Measurements from ENCODE around the gene HSD17B8. TPM values are rescaled to one million over a fixed set of nuclear protein-coding genes. Genes with fewer than 3 reads are reported as not detected.

The HSD17B8 gene
- total RNA-seq, 2 experiments from 2014 or later = 11.0 to 13.6 TPM

DNA sequence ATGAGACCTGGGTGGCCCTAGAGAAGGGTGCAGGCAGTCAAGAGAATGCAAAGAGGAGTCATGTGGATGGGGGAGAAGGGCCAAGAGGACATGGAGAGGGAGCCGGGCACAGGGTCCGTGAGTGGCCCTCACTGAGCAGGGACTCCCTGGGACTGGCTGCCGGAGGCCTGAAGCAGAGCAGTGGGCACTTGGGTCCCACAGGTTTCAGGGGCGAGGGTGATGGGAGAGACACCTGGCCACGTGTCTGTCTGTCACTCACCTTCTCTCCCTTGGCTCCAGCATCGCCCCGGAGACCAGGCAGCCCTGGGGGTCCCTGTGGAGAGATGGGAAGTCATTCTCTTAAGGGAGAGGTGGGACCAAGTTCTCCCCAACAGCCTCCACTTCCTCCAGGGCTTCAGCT, 37.6 kb upstream of the HSD17B8 start:
- Mint-ChIP-seq H3K27ac (no peak overlapping the region), H3K4me3 (no peak overlapping the region), H3K27me3 (no peaks in the 10 kb centered on the region), H3K4me1 (peaks cover 4% of the 10 kb centered on the region), H3K36me3 (ENCODE audit: low read depth) (no peaks in the 10 kb centered on the region), H3K9me3 (no peaks in the 10 kb centered on the region)
- POLR2A ChIA-PET = no interaction called here
- CTCF ChIA-PET = no interaction called here
- DNase-seq = no peak

DNA sequence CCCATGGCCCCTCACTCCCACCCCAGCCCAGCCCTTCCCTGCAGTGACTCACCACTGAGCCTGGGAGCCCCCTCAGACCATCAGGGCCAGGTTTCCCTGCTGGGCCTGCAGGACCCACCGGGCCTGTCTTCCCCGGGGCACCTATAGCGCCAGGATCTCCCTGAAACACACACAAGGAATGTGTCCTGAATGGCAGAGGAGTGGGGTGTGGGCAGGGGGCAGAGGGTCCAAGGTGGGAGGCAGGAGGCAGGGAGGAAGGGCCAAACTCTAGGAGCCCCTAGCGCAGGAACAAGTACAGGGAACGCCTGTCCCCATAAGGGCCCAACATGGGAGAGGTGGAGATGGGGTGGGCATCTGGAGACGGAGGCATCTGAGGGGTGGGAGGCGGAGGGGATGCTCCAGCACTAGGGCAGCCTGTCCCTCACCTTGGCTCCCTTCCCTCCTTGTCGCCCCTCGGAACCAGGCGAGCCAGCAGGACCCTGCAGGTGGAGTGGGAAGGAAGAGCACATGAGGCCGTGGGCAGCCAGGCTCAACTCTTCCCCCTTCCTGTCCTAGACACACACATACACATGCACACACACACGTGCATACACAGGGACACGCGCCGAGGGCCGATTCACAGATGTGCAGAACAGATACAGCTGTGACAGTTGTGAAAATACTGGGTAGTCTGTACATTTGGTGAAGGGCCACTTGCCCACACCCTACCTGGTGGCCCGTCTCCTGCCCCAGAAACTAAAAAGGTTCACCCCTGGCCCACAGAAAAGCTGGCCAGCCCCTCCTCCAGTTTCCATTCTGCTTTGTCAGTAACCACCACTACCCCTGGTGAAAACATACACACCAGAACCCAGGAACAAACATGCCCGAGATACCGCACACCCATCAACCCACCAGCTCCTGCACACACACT, 36.8 kb upstream of the HSD17B8 start:
- no peaks in the 10 kb centered on the region for H3K4me1 Mint-ChIP-seq
- ChIA-PET POLR2A (no interaction called here), CTCF (interaction anchor here (1.4 kb wide), 1 partner anchor 81 kb away, joined by 3 read pairs; no protein-coding TSS in a partner anchor)
- DNase-seq = no peak
- no peak overlapping the region for H3K27ac Mint-ChIP-seq
- H3K27me3 Mint-ChIP-seq = no peaks in the 10 kb centered on the region
- no peaks in the 10 kb centered on the region for H3K36me3 Mint-ChIP-seq (ENCODE audit: low read depth)
- H3K4me3 Mint-ChIP-seq = no peak overlapping the region
- no peaks in the 10 kb centered on the region for H3K9me3 Mint-ChIP-seq

DNA sequence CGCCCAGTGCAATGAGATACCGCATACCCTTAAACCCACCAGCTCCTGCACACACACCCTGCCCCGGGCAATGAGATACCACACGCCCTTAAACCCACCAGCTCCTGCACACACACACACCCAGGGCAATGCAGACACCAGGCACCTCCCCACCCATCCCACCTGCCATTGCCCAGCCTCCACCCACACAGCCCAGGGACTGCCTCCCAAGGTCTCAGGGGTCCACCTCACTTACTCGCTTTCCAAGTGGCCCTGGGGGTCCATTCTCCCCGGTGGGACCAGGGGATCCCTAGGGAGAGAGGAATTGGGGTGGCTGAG, 36.2 kb upstream of the HSD17B8 start:
- CTCF ChIA-PET = interaction anchor here (1.4 kb wide), 1 partner anchor 80 kb away, joined by 3 read pairs; no protein-coding TSS in a partner anchor
- Mint-ChIP-seq H3K4me1 (no peaks in the 10 kb centered on the region), H3K36me3 (ENCODE audit: low read depth) (no peaks in the 10 kb centered on the region)

DNA sequence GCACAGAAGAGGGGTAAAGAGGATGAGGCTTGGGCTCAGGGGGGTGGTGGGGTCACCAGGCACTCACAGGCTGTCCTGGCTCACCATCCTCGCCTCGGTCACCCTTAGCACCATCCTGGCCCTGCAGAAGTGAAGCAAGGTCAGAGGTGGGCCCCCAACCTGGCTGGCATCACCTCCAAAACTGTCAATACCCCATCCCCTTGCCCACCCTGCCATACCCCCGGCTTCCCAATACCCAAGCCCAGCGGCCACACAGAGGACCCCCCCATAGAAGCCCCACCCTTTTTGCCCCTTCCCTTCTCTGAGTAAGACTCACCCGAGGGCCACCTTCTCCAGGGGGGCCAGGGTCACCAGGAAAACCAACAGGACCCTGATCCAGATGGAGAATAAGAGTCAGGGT, 35.8 kb upstream of the HSD17B8 start:
- no peaks in the 10 kb centered on the region for H3K9me3 Mint-ChIP-seq
- DNase-seq = no peak
- H3K27ac Mint-ChIP-seq = no peak overlapping the region
- no peak overlapping the region for H3K4me3 Mint-ChIP-seq
- ChIA-PET CTCF (interaction anchor here (1.4 kb wide), 1 partner anchor 80 kb away, joined by 3 read pairs; no protein-coding TSS in a partner anchor), POLR2A (no interaction called here)
- no peaks in the 10 kb centered on the region for H3K27me3 Mint-ChIP-seq
- no peaks in the 10 kb centered on the region for H3K4me1 Mint-ChIP-seq
- H3K36me3 Mint-ChIP-seq (ENCODE audit: low read depth) = no peaks in the 10 kb centered on the region

More for the DNA sequence above, 36.2 kb upstream of the HSD17B8 start:
- POLR2A ChIA-PET = no interaction called here
- DNase-seq = no peak
- H3K4me3 Mint-ChIP-seq = no peak overlapping the region
- H3K27ac Mint-ChIP-seq = no peak overlapping the region
- H3K9me3 Mint-ChIP-seq = no peaks in the 10 kb centered on the region
- no peaks in the 10 kb centered on the region for H3K27me3 Mint-ChIP-seq

DNA sequence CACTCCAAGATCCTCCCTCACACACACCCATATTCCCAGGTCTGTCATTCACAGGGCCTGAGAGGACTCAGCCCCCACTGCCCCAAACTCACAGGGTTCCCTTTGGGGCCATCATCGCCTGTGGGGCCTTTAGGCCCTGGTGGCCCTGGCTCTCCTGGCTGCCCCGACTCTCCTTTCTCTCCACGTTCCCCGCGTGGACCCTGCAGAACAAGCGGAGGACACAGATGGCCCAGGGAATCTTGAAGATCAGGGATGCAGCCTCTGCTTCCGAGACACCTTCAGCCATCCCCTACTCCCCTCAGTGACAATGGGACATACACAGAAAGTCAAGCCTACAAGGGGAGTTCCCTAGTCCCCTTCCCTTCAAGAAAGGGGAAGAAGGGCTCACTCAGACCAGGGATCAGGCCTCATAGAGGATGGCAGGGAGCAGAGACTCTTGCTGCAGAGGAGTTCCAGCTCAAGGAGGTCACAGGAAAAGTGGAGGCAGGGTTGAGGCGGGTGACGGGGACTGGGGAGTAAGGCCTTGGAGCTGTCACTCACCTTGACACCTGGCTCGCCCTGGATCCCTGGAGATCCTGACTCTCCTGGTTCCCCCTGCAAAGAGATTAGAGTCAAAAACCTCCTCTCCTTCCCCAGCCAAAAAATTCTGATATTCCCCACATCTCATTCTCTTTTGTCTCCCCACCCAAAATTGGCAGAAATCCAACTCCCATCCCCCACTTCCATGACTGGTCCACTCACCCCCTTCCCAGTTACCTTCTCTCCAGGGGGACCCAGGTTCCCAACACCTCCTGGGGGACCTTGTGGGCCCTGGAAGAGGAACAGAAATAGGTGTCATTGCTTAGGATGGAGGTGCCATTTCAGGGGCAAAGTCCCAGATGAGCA, 34.9 kb upstream of the HSD17B8 start:
- no peak for DNase-seq
- no peak overlapping the region for H3K4me3 Mint-ChIP-seq
- H3K36me3 Mint-ChIP-seq (ENCODE audit: low read depth) = no peaks in the 10 kb centered on the region
- H3K27me3 Mint-ChIP-seq = no peaks in the 10 kb centered on the region
- ChIA-PET CTCF (interaction anchor here (0.6 to 1.4 kb wide), 3 partner anchors 79 to 328 kb away, joined by 3 to 4 read pairs (median 3); no protein-coding TSS in a partner anchor), POLR2A (no interaction called here)
- H3K27ac Mint-ChIP-seq = no peak overlapping the region
- H3K9me3 Mint-ChIP-seq = no peaks in the 10 kb centered on the region
- no peaks in the 10 kb centered on the region for H3K4me1 Mint-ChIP-seq

DNA sequence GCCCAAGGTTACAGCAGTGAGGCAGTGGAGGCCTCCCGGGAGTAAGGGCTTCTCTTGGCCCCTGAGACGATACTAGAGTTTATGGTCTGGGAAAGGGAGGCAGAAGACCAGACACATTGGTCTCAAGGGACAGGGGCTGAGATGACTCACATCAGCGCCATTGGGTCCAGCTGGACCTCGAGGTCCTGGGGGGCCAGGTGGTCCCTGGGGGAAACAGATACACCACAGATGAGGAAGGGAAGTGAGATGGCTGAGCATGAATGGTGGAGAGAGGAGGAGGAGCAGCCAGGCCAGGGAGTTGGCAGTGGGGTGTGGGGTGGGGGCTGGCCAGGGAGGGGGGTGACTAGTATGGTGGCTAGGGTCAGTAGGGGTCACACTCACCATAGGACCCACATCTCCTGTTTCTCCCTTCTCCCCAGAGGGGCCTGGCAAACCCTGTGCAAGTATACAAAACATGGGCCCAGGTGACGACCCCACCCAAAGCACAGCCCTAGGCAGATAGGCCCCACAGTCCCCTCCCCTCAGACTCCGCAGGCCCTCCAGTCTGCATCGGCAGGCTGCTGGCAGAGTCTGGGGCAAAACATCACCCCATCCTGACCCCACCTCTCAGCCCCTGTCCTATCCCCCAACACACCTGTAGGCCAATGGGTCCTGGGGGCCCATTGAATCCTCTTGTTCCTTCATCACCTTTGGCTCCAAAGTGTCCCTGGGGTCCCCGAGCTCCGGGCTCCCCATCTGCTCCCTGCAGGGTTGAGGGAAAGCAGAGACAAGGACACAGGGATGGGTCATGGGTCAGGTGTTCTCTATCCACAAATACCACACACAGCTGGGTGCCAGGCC, 34.1 kb upstream of the HSD17B8 start:
- H3K36me3 Mint-ChIP-seq (ENCODE audit: low read depth) = no peaks in the 10 kb centered on the region
- H3K27me3 Mint-ChIP-seq = peaks cover 3% of the 10 kb centered on the region
- no peak overlapping the region for H3K27ac Mint-ChIP-seq
- ChIA-PET CTCF (interaction anchor here (0.6 to 0.9 kb wide), 2 partner anchors 185 to 327 kb away, joined by 3 to 4 read pairs; no protein-coding TSS in a partner anchor), POLR2A (no interaction called here)
- H3K4me1 Mint-ChIP-seq = no peaks in the 10 kb centered on the region
- no peaks in the 10 kb centered on the region for H3K9me3 Mint-ChIP-seq
- H3K4me3 Mint-ChIP-seq = no peak overlapping the region
- DNase-seq = no peak

DNA sequence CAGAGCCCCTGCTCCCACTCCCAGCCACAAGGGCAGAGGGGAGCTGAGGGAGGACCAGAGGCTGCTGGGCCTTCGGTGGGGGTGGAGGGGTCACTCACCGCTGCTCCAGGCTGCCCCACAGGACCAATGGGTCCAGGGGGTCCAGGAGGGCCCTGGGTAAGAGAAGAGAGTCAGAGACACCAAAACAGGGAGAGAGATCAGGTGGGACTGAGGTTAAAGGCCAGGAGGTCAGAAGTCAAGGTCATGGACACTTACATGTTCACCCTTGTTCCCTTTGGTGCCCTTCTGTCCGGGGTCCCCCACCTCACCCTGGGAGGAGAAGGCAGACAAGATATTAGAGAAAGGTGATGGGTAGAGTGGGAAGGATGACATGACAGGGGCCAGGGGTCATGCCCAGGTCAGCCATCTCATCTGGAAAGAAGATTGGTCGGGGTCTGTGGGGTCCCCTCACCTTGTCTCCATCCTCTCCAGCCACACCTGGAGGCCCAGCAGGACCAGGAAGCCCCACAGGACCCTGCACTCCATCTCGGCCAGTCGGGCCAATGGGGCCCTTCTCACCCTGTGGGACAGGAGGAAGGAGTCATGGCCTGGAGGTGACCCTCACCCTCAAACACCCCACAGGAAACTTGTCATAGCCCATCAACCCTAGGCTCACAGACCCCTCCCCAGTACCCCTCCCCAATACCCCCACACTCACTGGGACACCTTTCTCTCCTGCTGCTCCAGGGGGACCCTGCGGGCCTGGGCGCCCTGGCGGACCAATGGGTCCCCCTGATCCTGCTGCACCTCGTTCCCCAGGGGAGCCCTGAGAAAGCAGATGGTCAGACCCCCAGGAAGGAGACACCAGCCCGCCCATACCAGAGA, 33.2 kb upstream of the HSD17B8 start:
- Mint-ChIP-seq H3K9me3 (no peaks in the 10 kb centered on the region), H3K27ac (no peak overlapping the region), H3K27me3 (peaks cover 3% of the 10 kb centered on the region), H3K4me1 (no peaks in the 10 kb centered on the region), H3K36me3 (ENCODE audit: low read depth) (no peaks in the 10 kb centered on the region), H3K4me3 (no peak overlapping the region)
- no peak for DNase-seq
- POLR2A ChIA-PET = no interaction called here
- CTCF ChIA-PET = interaction anchor here (0.5 kb wide), 1 partner anchor 291 kb away, joined by 5 read pairs; no protein-coding TSS in a partner anchor

DNA sequence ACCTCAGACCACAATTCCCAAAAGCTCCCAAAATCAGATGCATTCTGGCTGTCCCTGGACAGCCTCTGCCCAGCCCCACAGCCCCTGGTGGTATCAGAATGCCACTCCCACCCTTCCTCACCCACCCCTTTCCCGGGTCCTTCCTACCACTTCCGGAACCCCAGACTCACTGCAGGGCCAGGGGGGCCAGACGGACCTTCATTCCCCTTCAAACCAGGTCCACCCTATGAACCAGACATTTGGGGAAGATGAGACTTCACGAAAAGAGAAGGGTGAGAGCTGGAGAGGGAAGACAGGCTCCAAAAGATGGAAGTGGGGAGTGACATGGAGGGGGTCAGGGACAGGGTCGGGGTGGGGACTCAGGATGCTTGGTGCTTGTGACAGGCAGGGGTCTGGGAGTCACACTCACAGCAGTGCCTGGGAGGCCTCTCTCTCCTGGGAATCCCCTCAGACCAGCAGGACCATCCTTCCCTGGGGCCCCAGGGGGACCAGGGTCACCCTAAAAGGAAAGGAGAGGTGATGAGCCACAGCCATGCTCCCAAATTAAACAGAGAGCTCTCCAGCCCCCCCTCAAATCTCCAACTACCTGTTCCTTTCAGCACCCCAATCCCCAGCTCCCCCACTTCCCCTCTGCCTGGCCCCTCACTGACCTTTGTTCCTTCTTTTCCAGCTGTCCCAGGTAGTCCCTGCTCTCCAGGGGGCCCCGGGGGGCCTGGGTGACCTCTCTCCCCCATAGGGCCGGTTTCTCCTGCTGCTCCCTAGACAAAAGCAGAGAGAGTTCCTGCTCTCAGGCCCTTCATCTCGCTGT, 32.4 kb upstream of the HSD17B8 start:
- no peak for DNase-seq
- ChIA-PET POLR2A (no interaction called here), CTCF (interaction anchor here (0.5 to 1.0 kb wide), 4 partner anchors 11 to 291 kb away, joined by 3 to 6 read pairs (median 4); no protein-coding TSS in a partner anchor)
- Mint-ChIP-seq H3K9me3 (no peaks in the 10 kb centered on the region), H3K27me3 (peaks cover 3% of the 10 kb centered on the region), H3K36me3 (ENCODE audit: low read depth) (no peaks in the 10 kb centered on the region), H3K27ac (no peak overlapping the region), H3K4me1 (no peaks in the 10 kb centered on the region), H3K4me3 (no peak overlapping the region)

DNA sequence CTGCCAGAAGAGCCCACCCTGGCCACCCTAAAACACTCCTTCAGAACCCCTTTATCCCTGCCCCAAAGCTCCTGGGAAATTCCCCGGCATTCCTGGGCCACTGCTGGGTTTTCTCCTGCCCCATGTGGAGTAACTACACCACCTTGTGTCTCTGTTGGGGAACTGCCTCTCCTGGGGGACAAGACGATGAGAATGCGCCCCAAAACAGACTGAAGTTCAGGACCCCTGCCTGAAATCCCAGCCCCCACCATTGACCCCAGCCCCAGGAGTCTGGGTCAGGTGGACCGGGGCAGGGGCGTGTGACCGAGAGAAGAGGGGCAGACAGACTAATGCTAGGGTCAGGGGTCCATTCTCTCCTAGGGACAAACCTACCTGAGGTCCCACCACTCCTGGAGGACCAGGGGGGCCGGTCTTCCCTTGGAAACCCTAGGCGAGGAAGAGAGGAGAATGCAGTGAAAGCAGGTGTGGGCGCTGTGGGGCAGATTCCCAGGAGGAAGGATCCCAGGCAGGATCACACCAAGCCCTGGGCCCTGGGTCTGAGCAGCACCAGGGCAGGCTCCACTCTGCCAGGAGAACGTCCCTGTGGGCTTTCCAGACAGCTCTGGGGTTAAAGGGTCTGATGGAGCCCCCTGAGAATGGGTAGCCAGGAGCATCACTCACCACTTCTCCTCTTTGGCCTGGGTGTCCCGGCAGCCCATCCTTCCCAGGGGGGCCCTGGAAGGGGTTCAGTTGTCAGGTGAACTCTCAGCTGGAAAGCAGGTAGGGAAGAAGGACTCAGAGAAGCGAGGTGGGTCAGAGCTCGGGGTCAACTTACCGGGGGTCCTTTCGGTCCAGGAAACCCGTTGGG, 31.5 kb upstream of the HSD17B8 start:
- ChIA-PET POLR2A (no interaction called here), CTCF (interaction anchor here (0.6 to 1.5 kb wide), 8 partner anchors 9 to 172 kb away, joined by 3 to 6 read pairs (median 3); no protein-coding TSS in a partner anchor)
- H3K9me3 Mint-ChIP-seq = no peaks in the 10 kb centered on the region
- H3K4me1 Mint-ChIP-seq = no peaks in the 10 kb centered on the region
- DNase-seq = no peak
- no peaks in the 10 kb centered on the region for H3K36me3 Mint-ChIP-seq (ENCODE audit: low read depth)
- H3K27me3 Mint-ChIP-seq = peaks cover 3% of the 10 kb centered on the region
- H3K27ac Mint-ChIP-seq = no peak overlapping the region
- H3K4me3 Mint-ChIP-seq = no peak overlapping the region

DNA sequence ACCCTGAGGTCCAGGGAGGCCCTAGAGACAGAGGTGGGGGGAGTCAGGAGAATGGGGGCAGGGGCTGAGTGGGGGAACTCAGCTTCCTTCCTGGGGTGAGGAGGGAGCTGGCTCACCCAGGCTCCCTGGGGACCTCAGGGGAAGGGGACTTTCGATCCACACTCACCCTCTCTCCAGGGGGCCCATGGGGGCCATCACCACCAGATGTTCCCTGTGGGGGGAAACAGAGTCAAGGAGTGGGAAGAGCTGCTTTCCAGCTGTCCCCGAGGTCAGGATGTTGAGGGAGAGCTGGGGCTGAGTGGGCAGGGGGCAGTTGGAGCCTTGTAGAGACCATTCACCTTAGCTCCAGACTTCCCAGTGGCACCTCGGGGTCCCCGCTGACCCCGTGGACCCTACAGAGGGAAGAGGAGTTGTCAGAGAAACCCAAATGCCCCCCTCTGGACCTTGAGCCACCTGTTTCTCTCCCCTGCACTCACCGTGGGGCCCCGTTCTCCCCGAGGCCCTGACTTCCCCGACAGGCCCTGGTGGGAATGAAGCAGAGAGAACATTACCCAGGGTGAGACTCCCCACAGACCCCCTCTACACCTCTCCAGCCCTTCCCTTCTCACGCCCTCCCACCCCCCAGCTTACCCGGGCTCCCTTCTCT, 30.8 kb upstream of the HSD17B8 start:
- Mint-ChIP-seq H3K27ac (no peak overlapping the region), H3K9me3 (no peaks in the 10 kb centered on the region), H3K4me1 (no peaks in the 10 kb centered on the region), H3K27me3 (peaks cover 3% of the 10 kb centered on the region), H3K4me3 (no peak overlapping the region), H3K36me3 (ENCODE audit: low read depth) (no peaks in the 10 kb centered on the region)
- ChIA-PET CTCF (interaction anchor here (0.6 to 1.5 kb wide), 6 partner anchors 8 to 827 kb away, joined by 3 to 6 read pairs (median 3); no protein-coding TSS in a partner anchor), POLR2A (no interaction called here)
- no peak for DNase-seq
